ELF-1 (cell line): ENCODE measurements around the gene CYP26C1.

Source experiments
- DNase-seq: peaks from one replicate; pipeline ENCODE4 v3.0.0-alpha.2; 2016; ENCODE audit warnings: low read depth, low spot score

The CYP26C1 gene, protein sequence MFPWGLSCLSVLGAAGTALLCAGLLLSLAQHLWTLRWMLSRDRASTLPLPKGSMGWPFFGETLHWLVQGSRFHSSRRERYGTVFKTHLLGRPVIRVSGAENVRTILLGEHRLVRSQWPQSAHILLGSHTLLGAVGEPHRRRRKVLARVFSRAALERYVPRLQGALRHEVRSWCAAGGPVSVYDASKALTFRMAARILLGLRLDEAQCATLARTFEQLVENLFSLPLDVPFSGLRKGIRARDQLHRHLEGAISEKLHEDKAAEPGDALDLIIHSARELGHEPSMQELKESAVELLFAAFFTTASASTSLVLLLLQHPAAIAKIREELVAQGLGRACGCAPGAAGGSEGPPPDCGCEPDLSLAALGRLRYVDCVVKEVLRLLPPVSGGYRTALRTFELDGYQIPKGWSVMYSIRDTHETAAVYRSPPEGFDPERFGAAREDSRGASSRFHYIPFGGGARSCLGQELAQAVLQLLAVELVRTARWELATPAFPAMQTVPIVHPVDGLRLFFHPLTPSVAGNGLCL

DNA sequence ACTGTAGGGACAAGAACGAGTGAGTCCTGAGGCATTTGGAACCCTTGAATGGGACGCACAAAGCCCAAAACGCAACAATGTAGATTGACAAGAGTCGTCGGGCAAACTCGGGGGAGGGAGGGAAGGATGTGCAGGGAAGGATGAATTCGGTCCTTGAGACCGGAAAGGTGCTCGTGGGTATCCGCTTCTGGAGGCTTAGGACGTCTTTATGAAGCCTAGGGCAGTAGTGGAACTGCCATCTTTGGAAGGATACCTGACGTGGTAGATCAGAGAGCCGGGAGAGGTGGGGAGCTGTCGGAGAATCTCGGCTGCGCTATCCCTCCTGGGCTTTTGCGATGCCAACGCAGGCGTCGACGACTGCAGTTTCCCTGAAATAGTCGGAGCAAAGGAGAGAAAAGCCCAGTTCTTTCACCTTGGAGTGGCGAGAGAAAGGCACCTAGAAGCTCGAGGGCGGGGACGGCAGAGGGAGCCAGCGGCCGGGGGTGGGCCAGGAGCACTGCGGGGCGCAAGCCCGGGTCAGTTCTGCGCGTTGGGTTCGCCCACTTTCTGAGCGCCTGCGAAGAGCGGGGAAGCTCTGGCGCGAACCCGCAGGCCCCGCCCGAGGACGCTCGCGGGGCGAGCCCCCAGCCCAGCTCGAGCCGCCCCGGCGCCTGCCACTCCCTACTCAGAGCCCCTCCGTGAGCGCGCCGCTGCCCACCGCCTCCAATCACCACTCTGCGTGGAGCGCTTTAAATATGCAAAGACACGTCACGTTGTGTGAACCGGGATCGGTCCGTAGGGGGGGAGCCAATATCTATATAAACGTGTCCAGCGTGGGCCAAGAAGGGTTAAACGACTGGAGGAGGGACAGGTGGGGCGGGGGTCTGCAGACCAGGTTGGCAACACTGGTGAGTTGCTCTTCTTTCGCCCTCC is at the start of gene CYP26C1:
Gene CYP26C1, plus strand, starts transcription at position 824 of the 912 bp plus-strand sequence. CDS start 466 bp downstream, outside the sequence.
- DNase-seq = no peak

DNA sequence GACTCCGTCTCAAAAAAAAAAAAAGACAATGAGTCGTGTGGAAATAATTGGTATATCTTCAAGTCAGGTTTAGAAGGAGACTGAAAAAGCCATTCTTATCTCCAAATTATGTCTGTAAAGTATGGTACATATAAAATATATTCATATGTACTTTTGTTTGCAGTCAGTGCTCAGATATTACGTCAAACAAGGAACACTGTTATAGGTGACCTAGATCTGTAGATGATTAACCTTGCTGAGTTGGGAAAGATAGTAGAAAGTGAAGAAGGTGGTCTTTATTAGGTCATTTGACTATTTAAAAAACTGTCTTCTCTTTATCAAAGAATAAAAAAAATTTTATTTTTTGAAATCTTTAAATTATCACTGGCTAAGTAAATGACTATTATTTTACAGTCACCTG is 44.9 kb upstream of the CYP26C1 start:
- no peak for DNase-seq

DNA sequence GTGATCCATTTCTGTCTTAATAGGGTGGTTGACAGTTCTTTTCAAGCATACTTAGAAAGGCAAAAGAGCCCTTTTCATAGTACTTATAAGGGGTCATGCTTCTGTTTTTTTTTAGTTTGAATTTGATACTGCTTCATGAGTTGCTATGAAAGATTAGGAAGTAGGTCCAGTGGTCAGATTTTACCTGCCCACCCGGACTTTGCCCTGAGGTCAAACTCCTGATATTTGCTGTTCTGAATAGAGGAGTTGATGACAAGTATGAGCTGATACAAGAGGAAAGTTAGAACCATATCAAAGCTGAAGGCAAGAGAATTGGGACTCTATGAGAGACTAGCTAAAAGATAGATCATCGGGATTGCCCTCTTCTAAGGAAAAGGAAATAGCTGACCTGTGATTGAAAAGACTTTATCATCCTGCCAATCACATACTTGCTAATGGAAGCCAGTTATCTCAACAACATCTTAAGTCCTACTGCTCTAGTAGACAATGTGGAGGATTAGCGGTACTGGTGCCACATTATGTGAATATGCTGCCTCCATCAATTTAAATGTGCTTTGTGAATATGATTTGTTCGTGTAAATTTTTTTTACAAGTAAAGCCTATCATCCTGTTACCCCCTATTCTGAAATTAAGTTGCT is 37.5 kb upstream of the CYP26C1 start:
- no peak for DNase-seq

DNA sequence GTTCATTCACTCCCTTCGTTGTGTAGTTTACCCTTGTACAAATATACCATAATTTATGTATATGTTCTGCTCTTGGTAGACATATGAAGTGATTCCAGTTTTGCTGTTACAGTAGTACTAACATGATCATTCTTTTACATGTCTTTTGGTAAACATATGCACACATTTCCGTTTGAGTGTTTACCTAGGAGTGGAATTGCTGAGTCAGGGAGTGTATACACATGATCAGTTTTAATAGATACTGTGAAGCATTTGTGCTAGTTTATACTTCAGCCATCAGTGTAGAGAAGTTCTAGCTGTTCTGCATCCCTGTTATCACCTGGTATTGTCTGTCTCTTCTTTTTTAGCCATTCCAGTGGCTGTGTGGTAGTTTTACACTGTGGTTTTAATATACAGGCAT is 34.5 kb upstream of the CYP26C1 start:
- DNase-seq = no peak

DNA sequence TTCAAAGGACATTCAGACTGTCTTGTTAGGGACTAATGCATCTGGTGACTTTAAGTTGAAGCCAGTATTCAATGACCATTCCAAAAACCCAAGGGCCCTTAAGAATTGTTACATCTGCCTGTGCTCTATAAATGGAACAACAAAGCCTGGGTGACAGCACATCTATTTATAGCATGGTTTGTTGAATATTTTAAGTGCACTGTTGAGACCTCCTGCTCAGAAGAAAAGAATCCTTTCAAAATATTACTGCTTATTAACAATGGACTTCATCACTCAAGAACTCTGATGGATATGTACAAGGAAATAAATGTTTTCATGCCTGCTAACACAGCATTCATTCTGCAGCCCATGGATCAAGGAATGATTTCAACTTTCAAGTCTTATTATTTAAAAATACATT is 33.1 kb upstream of the CYP26C1 start:
- DNase-seq = no peak

DNA sequence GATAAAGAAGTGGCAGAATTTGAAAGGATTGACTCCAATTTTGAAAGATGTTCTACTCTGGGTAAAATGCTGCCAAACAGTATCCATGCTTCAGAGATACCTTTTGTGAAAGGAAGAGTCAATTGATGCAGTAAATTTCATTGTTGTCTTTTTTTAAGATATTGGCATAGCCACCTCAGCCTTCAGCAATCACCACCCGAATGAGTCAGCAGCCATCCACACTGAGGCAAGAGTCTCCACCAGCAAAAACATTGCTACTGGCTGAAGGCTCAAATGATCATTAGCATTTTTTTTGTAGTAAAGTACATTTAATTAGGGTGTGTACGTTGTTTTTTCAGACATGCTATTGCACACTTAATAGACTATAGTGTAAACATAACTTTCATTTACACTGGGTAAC is 31.7 kb upstream of the CYP26C1 start:
- no peak for DNase-seq

DNA sequence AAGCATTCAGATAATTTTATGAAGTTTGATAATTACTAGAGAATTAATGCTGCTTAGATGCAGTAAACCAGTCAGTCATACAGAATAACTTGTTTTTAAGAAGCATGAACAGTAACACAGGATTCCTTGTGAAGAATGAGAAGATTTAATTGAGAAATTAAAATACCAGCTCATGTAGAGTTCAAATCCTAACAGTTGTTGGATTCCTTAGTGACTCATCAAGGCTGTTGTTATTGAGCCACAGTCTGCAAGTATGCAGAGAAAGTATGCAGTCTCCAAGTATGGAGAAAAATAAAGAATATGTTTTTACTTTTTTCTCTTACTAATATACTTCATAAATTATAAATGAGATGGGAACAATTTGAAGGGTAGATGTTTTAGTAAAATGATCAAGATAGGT is 30.2 kb upstream of the CYP26C1 start:
- no peak for DNase-seq

DNA sequence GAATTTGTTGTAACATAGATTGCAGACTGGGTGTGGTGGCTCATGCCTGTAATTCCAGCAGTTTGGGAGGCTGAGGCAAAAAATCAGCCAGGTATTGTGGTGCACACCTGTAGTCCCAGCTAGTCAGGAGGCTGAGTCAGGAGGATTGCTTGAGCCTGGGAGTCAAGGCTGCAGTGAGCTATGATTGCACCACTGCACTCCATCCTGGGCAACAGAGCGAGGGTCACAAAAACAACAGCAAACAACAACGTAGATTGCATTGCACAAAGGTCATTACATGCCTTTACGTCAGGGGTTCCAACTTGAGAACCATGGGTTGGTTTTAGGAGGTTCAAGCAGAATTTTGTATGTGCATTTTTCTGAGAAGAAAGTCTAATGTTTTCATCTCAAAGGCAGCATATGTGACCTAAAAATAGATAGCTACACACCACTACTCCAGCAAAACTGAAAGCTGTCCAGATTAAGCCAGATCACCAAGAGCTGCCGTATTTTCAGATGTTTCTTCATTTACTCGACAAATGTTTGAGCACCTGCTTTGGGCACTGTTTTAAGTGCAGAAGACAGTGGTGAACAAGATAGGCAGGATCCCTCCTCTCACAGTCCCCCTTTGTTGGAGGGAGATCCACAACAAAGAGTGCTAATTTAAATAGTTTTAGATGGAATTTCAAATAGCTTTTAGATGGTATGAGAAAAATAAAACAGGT is 28.3 kb upstream of the CYP26C1 start:
- DNase-seq = no peak

DNA sequence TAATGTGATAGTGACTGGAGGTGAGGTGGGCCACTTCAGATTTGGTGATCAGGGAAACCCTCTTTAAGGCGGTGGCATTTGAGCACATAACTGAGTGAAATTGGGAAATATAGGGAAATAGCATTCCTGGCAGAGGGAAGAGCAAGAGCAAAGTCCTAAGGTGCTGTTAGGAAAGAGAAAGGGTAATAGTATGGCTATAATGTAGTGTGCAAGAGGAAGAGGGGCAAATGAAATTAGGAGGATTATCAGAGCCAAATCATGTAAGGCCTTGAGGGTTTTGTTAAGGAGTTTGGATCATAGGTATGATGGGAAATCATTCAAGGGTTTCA is 27.8 kb upstream of the CYP26C1 start:
- no peak for DNase-seq

DNA sequence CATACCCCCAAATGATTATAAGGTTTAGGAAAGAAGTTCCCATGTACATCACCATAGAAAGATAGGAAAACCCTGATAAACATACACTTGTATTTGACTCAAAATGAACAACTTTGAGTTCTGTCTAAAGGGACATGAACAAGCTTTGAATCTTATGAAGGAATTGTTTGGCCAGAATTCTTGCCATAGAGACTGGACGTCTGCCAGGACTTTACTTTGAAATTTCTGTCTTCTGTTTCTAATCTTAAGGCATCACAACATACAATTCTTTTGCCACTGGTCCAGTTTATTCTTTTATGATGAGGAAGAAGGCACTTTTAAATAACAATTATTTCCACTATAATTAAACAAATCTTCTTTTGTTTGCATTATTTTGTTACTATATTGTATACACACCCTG is 26.2 kb upstream of the CYP26C1 start:
- no peak for DNase-seq

DNA sequence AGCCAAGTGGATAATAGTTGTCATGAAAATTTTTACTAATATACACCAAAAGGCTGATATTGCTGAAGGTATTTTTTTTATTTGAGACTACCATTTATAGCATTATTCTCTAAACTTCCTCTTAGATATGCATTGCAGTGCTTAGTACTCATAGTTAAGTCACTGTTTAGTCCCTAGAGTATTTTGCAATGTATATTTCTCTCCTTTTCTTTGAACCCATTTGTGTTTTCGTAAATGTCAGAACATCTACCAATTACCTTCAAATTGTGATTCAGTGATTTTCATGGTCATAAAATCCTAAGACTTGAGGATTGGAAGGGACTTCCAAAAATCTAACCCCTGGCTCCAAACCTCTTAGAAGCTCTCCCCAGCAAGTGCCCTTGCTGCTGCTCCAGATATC is 21.5 kb upstream of the CYP26C1 start:
- DNase-seq = no peak

DNA sequence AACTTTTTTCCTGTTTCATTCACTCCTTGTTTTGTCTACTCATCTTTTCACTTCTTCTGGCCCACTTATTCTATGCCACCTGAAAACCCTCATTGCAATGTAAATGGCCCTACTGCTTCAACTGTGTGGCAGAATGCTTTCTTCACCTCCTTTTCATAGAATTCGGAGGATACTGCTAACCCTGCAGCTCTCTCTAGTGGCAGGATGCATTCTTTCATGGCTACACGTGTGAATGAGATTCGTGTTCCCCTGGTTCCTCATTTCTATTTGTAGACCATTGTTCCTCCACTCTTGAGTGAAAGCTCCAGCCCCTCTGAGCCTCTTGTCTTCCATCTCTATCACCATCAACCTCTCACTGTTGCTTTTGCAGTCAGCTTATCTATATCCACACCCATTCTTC is 20.9 kb upstream of the CYP26C1 start:
- peak; percentile 10 for DNase-seq

DNA sequence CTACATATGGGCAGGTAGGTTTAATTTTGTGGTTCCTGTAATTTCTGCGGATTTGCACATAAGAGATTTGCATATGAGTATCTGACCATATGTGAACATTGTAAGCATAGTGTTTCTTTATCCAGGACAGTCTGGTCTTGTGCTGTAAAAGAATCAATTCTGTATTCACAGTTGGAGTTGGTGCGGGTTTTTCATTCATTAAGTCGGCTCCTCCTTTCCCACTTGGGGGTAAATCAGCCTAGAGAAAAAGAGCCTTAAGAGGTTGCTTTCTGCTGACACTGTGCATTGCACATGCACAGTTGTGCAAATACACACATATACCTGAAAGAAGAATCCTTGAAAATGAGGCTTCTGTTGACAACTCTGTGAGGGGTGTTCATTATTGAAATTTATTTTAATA is 6.1 kb upstream of the CYP26C1 start:
- no peak for DNase-seq

DNA sequence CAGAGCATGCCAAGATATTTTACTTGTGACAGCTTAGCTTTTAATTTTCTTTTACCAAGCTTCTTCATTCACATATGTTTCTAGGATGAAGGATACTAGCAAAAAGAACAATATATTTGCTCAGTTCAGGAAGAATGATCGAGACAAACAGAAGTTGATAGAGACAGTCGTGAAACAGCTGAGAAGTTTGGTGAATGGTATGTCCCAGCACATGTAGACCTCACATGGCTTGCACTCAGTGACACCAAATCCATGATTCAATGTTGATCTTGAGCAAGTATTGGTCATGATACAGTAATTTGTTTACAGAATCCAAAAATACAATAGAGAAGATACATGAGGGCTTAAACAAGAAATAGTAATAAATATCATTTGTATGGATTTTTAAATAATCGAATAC is 2.5 kb upstream of the CYP26C1 start:
- no peak for DNase-seq

DNA sequence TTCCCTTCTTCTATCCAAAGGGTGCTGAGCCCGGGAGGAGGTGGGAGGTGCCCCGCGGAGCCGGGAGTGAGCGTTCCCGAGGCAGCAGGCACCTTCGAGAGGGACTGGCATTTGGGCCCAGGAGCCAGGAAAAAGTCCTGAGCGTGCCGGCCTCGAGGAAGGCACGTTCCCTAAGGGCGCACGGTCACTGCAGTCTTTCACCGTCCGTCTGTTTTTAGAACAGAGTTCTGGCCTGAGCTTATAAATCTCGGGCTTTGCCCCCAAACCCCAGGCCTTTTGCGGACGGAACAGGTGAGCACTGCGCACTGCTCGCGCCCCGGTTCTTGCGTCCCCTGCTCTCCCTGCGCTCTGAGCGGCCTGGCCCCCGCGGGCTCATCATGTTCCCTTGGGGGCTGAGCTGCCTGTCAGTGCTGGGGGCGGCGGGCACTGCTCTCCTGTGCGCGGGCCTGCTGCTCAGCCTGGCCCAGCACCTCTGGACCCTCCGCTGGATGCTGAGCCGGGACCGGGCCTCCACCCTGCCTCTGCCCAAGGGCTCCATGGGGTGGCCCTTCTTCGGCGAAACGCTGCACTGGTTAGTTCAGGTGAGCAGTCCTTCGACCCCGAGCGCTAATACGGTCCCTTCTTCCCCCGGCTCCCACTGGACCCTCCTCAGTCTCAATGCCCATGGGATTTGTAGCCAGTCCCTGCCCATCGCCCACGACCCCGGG is 442 bp downstream of the CYP26C1 start:
- DNase-seq = no peak

DNA sequence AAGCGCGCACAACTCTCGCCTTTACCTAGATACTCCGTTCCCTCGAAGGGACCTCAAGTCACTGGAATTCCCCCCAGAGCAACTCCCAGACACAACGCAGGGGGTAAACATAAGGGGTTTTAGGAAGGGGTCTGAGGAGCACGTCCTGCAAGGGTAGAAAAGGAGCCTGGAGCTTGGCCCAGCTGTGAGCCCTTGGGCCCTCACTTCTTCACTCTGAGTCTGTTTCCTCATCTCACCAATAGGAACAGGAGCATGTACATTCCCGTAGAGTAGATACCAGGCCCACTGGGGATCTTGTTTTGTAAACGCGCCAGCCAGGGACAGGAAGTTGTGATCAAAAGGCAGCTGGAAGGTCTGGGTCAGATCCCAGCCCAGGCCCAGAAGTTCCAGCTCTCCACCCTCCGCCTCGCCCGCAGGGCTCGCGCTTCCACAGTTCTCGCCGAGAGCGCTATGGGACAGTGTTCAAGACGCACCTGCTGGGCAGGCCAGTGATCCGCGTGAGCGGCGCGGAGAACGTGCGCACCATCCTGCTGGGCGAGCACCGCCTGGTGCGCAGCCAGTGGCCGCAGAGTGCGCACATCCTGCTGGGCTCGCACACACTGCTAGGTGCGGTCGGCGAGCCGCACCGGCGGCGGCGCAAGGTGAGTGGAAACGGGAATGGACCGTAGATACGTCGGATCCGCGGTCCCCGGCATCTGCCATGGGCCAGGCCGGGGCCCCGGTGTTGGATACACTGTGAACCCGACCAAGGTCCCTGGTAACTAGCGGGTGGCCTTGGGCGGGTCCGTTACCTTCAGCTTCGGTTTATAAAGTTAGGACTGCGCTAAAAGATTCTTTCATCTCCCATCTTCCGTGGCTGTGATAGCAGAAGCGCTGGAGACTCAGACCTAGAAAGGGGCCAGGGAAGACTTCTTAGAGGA is 1.3 kb downstream of the CYP26C1 start:
- no peak for DNase-seq

DNA sequence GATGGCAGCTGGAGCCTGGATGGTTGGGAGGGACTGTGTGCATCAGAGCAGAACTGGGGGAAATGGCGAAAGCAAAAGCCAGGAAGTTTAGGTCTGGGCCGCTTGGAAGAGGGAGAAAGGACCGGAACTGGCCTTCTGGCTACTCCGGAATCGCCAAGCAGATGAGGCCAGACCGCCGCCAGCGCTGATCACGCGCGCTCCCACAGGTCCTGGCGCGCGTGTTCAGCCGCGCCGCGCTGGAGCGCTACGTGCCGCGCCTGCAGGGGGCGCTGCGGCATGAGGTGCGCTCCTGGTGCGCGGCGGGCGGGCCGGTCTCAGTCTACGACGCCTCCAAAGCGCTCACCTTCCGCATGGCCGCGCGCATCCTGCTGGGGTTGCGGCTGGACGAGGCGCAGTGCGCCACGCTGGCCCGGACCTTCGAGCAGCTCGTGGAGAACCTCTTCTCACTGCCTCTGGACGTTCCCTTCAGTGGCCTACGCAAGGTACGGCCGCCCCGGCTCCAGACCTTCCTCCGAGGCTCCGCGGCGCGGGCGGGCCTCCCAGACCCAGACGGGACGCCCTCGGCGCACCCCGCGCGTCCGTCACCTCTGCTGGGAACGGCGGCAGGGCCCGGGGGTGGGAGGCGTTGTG is 2.0 kb downstream of the CYP26C1 start:
- DNase-seq = peak; percentile 77

DNA sequence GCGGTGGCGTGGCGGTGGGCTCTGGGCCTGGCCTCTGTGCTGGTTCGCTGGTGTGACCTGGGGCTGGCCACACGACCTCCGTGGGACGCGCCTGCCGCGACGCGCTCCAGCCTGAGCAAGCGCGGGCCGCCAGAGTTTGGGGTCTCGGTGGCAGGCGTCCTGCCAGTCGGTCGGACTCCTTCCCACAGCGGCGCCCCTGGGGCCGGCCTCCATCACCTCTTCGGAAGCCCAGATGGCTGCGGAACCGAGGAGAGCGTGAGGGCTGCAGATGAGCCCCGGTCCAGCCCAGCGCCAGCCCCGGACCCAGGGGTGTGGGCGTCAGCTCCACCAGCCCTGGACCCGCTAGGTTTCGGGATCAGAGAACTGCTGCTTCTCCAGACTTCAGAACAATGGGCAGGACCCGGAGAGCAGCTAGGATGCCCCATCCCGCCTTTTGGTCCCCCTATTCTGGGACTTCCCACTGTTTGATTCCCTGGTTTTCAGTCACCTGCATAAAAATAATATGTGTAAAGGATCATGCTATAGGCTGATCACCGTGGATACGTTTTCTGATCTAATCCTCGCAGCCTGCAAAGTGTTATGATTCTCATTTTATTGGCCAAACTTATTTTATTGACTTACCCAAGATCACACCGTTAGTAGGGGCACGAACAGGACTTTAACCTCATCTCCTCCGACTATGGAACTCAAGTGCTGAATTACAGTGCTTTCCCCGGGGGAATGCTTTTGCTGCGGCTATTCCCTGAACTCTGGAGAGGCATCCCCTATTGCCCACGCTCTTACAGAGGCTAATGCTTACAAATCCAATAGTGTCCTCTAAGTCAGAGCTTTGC is 2.8 kb downstream of the CYP26C1 start:
- DNase-seq = no peak
